GM21515 (cell line): ENCODE data around the gene FUT2.

ENCODE experiments used
- ATAC-seq: cut with Tn5 transposase; IDR thresholded peaks from one replicate; pipeline ENCODE4 v1.9.1; 2021; ENCODE audit not compliant: unreplicated experiment

FUT2 gene

DNA sequence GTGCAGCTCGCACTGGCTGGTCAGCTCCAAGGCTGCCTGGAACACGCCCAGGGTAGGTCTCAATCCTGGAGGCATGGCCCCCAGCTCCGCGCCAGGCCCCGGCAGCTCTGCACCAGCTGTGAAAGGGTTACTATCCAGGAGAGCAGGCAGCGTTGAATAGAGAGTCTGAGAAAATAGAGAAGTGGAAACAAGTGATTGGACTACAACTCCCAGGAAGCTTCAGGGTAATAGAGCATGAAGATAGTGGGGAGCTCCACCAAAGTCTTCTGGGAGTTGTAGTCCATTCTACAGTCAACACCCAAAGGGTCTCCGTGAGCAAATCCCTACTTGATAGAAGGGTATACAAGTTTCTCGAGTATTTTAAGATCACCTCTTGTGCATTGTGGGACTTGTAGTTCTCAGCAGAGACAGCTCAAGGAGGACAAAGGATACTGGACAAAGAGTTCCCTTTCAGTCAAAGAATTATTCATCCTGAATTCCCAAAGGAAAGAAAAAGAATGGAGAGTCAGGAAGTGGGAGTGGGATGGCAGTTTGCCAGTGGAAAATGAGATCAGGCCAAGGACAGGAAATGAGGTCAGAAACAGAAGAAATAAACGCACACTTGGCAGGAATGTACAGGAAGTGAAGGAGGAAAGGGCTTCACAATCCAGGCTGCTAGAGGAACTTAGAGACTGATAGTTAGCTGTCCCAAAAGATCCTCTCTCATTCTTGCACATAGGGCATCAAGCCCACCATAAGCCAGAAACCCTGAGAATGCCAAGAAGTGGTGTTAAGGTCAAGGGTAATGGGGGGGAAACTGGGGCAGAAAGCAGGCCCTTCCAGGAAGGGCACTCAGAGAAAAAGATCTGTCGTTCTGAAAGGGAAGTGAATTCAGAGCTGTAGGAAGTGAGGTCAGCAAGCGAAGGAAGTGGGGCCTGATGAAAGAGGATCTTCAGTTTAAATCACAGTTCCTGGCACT is 29.3 kb downstream of the FUT2 start:
- no peak for ATAC-seq

DNA sequence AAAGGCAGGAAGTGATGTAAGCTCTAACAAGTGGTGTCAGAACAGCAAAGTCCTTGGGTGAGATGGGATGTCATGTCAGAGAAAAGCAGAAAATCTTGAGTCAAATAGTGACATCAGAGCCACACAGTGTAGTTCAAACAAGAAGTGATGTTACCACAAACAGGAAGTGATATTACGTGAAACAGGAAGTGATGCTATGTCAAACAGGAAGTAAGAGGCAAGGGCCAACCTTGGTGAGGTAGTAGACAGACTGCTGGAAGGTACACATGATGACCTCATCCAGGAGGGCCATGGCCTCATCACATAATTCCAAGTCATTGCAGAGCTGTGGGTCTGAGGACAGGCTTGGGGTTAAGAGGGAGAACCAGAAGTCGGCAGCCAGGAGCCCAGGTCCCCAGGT is 30.8 kb downstream of the FUT2 start:
- no peak for ATAC-seq

DNA sequence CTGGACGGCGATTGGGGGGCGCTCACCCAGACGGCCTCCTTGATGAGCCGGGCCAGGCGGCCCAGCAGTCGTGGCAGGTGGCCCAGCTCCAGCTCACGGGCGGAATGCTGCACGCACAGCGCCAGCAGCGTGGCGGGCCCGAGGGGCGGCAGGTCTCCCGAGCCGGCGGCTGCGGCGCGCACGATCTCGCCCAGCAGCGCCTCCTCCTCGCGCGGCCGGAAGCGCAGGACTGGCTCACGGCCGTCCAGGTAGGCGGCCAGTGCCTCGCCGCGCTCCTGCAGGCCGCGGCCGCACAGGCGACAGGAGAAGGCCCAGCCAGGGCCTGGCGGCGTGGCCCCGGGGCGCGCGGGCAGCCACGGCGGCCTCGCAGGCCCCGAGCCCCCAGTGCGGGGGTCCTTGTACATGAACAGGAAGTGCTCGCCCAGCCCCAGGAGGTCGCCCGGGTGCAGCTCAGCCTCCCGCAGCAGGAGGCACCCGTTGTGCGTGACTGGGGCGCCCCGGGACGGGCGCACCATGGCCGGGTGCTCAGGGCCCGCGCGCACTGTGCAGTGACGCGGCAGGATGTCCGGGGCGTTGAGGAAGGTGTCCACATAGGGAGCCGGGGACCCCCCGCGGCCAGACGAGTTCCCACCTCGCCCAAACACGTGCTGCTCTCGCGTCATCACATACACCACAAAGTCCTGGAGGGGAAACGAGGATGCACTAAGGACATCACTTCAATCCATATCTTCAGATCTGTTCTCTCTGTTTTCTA is 33.3 kb downstream of the FUT2 start:
- ATAC-seq = no peak

DNA sequence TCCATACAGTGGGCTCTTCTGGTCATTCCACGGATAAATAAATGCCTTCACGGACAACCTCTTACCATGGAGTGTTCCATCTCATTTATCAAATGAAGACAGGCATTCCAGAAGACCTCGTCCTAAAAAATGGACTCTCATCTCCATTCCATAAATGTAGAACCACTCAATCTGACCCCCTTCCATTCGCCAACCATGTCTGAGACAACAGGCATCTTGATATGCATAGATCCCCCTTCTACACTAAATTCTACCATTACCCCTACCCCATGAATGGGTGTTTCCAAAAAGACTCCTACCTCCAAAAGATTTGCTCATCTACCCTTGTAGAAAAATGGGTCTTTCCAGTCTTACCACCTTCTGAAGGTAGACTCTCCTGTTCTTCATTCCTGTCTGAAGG is 35.7 kb downstream of the FUT2 start:
- no peak for ATAC-seq

DNA sequence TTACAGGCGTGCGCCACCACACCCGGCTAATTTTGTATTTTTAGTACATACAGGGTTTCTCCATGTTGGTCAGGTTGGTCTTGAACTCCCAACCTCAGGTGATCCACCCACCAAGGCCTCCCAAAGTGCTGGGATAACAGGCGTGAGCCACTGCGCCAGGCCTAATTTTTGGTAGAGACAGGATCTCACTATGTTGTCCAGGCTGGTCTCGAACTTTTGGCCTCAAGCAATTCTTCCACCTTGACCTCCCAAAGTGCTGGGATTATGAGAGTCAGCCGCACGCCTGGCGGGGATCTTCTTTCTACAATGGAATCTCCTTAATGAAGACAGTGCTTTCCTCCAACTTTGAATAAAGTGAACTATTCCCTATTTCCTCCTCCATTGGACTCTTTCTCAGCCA is 38.9 kb downstream of the FUT2 start:
- ATAC-seq = no peak

DNA sequence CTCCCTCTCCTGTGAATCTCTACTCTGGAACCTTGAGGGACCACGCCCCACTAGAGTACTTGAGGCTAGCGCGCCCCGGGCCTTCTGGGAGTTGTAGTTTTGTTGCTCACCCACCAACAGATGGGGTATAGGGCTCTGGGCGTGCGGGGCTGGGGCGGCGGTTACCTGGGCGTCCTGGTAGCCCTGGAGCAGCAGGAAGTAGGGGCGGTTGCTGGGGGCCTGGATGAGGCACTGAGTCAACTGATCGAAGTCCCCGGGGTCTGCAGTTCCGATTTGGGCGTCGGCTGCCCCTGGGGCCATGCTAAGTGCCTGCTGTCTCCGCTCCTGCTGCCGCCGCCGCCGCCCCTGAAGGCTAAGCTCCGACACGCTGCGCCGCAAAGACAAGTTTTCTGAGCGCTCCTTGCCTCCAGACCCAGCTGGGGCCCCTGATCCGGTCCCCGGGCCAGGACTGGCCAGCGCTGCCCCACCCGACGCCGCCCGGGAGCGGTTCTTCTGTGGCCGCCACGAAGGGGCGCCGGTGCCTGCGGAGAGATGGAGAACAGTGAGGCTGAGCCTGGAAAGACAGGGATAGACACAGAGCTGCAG is 39.4 kb downstream of the FUT2 start:
- no peak for ATAC-seq

DNA sequence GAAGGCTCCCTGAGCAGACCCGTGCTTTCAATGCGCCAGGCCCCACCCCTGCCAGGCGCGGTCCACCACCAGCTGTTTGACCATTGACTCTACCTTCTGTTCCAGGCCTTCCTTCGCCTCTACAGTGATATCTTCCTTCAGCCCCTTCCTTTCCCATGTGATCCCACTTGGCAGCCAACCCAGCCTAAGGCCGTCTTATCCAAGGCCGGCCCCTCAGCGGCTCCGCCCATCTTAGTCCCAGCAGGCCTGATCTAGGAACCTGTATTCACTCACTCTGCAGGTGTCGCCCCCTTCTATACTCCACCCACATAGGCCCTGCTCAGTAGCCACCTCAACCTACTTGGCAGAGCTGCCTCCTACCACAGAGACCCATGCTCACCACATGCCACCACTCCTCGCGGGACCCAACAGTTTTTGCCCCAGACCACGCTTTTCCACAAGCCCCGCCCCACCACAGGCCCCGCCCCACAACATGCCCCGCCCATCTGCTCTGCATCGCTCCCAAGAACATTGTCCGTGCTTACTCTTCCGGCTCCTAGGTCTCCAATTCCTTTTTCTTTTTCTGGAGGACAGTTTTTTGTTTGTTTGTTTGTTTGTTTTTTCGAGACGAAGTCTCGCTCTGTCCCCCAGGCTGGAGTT is 41.7 kb downstream of the FUT2 start:
- ATAC-seq = no peak

DNA sequence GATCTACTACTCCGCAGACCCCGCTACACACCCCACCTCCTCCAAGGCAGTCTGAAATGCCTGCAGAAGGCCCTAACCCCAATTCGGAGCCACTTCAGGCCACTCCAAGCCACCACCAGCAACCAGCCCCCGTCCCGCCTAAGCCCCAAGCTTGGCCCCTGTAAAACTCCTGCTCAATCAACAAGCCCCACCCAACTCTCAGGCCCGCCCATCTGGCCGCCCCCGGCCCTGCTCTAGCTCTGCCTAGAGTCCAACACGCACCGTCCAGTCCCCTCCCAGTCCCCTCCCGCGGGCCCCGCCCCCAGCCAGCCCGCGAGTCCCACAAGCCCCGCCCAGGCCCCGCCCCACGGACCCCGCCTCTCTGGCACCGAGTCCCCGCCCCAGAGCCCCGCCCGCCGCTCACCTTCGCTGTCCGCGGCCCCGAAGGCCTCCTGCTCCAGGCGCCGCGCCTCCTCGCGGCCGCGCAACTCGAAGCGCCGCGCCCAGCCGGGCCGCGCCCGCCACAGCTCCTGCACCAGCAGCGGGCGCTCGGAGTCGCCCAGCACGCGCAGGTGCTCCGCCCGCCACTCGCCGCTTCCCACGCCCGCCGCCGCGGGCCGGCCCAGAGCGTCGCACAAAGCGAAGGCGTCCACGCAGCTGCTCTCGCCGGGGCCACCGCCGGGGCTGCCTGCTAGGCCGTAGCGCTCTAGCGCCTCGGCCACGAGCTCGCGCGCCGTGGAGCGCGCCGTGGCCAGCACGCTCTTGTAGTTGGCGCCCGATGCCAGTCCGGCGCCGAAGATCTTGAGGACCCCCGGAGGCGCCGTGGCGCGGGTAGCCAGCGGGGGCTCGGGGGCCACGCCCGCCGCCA is 43.0 kb downstream of the FUT2 start:
- peak; percentile 75 for ATAC-seq

DNA sequence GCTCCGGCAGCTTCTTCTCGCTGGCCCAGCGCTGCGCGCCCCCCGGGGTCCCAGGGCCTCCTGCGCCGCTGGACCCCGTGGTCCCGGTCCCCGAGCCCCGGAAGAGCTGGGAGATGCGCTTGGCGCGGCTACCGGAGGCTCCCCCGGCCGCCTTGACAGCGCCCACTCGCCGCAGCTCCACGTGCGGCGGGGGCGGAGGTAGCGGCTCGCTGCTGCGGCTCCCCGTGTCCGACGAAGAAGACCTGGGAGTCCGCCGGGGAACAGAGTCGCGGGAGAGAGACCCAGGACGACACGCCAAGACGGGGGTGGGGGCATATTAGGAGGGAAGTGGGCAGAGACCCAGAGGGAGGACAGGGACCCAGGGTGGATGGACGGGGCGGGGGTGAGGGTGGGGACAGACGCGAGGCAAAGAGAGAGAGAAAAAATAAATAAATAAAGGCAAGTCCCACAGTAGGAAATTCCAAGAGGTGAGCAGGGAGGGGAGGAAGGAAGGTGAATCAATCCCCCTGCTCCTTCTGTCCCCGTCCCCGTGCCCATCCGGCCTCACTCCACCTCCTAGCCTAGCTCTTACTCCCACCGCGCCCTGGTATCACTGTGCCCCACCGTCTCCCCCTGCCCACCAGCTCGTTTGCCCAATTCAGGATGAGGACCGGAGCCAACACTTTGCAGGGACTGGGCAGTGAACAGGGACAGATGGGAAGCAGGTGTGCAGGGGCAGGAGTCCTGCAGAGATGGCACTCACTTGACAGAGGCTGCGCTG is 43.8 kb downstream of the FUT2 start:
- ATAC-seq = no peak

DNA sequence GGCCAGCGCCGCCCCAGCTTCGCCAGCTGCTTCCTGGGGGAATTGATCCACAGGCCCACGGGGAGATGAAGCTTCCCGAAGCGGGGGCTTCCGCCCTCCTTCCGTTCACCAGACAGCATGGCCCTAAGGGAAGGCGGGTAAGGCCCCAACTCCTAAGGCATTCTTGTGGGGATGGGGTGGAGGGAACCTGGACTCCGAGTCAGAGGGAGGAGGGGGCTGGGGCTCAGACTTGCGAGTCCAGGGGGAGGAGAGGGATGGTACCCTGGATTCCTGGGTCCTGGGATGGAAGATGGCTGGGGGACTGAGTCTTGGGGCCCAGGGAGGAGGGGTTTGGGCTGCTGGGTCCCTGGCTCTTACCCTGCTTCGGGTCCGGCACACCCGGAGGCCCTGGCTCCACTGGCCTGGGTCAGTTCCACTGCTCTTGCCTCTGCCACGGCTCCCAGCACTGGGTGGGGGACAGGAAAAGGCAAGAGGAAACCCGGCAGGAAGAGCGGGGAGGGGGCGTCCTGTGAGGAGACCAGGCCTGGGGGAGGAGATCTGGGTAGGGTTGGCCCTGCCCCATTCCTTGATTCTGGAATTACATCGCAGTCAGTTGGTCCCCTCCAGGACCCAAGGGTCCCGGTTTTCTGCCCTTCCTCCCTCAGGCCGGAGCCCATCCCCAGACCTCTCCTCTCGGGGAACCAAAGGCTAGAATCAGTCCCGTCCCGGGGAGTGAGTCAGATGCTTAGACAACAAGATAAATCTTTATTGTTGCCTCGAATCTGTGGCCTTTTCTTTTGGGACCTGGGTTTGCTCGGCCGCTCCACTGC is 44.6 kb downstream of the FUT2 start, which contains the start of gene RASIP1:
TSS of gene RASIP1 (minus strand) at position 447 of the 809 bp plus-strand sequence. CDS start at position 119, 328 bp downstream.
- no peak for ATAC-seq

DNA sequence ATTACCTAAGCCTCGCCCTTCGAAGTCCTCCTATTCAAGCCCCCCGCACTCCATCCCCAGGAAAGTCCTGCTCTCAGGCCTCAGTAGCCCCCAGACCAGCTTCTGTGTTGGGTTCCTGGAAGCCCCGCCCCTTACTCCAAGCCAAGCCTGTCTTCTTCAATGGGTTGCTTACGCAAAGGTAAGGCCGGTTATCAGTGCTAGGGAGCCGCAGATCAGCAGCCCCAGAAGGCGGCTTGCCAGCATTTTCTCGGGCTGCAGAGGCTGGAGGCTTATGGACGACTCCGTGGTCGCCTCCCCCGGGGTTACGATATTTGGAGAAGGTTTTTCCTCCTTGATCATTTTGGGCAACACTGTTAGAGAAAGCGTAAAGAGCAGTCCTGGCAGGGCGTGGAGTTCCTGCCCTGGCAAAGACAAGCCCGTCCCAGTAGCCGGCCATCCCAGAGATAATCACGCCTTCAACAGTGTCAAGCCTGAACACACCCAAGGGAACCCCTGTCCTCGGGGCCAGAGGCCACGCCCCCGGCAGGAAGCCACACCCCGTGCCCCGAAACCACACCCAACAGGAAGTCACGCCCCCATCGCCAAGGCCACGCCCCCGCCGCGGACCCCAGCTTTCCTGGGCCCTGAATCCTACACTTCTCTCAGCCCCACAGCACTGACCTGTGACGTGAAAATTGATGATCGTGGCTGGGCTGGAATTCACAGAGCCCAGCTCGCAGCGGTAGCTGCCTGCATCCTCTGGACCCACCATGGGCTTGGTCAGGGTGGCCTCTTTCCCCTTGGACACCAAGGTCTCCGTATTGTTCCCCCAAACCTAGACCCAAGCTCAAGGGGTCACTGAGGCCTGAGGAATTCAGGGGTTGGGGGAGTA is 45.6 kb downstream of the FUT2 start:
- ATAC-seq = no peak

DNA sequence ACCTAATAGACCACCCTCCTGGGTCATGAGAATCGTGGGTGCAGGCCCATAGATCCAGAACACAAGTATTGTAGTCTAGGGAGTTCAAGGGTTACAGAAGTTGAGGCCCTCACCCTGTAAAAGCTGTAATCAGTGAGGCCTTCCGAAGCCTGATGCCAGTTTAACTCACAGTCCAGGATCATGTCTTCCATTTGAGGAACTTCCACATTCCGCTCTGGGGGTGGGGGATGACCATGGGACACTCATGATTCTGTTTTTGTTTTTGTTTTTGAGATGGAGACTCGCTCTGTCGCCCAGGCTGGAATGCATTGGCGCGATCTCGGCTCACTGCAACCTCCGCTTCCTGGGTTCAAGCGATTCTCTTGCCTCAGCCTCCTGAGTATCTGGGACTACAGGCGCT is 46.3 kb downstream of the FUT2 start:
- ATAC-seq = no peak

DNA sequence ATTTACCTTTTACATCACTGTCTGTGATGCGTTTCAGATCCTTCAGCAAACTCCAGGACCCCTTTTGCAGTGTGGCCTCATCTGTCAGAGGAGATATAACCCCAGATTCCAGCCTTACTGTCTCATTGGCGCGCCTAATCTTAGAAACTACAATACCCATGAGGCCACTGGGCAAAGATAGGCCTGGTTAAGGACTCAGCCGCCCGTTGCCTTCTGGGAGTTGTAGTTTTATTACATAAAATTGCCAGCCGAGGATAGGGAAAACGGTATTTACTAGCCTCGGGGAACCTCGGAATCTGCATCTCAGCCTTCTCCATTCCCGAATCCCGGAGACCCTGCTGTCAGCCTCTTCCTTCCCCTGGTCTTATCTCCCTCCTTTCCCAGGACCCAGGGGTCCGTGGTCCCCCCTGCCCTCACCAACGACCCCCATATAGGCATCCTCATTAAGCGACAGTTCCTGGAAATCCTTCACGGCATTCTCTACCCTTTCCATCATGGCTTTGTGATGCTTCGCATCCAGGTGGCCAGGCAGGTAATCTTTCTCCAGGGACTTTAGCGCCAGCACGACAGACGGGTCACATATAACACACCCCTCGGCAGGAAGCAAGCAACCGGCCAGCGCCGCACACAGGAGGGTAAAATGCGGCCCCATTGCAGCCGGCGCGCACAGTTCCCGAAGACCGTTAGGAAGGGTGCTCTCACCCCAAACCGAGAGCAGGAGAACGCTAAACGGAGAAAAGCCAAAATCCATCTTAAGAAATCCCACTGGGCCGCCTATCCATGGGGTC is 49.6 kb downstream of the FUT2 start:
- ATAC-seq = no peak

DNA sequence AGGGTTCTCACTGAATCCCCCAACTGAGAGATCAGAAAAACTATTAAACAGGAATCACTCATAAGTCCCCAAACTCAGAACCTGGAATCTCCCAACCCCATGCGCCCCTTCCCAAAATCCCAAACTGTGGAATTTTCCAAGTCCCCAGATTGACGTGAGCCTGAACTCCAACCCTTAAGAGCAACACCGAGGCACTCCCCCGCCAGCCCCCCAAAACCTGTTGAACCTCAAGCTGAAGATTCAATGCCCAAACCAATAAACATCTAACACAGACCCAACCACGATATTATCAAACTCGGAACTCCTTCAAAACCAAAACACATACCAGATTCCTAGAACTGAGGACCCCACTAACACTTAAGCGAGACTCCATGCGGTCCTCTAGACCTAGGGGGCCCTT is 50.3 kb downstream of the FUT2 start:
- no peak for ATAC-seq

DNA sequence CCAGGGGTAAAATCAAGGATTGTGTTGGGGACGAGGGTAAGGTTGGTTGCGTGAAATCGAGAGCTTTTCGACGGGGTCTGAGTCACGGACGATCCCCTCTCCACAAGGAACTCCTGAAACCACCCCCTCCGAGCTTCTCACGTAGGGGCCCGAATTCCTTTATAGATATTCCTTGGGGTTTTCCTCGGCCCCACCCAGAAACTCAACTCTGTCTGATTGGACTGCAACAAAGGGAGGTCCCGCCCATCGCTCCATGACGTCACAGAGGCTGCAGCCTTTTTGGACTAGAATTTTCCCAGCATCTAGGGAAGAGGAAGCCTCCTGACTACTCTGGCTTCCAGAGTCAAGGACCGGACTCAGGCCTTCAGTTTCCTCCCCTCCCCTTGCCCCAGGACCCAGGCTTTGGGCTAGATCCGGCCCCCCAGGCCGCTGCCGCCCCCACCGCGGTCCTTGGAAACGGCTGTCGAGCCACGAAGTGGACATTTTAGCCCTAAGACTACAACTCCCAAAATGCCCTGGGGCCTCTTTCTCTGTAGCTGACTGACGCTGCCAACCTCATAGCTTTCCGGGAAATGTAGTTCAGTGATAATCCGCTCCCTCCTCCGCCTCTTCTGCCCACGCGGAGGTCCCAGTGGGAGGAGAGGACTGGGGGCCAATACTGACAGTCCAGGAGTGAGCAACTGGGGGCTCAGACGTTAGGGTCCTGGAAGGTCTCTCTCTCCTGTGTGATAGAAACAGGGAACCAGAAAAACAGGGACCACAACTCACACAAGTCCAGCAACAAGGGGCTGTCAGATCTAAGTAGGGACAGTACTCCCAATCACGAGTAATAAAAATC is 51.2 kb downstream of the FUT2 start, which contains the start of gene IZUMO1:
TSS of gene IZUMO1 (minus strand) at position 172 of the 838 bp plus-strand sequence. CDS start 1,050 bp downstream, outside the sequence.
- ATAC-seq = no peak
